Measurements from ENCODE around the gene ATXN7.
A peak's percentile ranks its signal among the peaks of the same experiment; 100 is the strongest.

The ATXN7 gene, protein sequence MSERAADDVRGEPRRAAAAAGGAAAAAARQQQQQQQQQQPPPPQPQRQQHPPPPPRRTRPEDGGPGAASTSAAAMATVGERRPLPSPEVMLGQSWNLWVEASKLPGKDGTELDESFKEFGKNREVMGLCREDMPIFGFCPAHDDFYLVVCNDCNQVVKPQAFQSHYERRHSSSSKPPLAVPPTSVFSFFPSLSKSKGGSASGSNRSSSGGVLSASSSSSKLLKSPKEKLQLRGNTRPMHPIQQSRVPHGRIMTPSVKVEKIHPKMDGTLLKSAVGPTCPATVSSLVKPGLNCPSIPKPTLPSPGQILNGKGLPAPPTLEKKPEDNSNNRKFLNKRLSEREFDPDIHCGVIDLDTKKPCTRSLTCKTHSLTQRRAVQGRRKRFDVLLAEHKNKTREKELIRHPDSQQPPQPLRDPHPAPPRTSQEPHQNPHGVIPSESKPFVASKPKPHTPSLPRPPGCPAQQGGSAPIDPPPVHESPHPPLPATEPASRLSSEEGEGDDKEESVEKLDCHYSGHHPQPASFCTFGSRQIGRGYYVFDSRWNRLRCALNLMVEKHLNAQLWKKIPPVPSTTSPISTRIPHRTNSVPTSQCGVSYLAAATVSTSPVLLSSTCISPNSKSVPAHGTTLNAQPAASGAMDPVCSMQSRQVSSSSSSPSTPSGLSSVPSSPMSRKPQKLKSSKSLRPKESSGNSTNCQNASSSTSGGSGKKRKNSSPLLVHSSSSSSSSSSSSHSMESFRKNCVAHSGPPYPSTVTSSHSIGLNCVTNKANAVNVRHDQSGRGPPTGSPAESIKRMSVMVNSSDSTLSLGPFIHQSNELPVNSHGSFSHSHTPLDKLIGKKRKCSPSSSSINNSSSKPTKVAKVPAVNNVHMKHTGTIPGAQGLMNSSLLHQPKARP

GRCh38 chr3:63863150-63864007 lies at the start of gene ATXN7, which contains the start of gene THOC7:
Gene ATXN7, plus strand, starts transcription at chr3:63863867. Its CDS starts 48,732 bp downstream, at chr3:63912599.
Gene THOC7, minus strand, starts transcription at chr3:63863805. Its CDS starts 15 bp downstream, at chr3:63863790.
- DNase-seq (ENCODE audit: low read depth in 2 of 2) = peak; percentile 18 to 51

- DNase-seq (ENCODE audit: low read depth in 2 of 2) = no peak
Observed at GRCh38 chr3:63814237-63814636, 49.4 kb upstream of the ATXN7 start.

DNA sequence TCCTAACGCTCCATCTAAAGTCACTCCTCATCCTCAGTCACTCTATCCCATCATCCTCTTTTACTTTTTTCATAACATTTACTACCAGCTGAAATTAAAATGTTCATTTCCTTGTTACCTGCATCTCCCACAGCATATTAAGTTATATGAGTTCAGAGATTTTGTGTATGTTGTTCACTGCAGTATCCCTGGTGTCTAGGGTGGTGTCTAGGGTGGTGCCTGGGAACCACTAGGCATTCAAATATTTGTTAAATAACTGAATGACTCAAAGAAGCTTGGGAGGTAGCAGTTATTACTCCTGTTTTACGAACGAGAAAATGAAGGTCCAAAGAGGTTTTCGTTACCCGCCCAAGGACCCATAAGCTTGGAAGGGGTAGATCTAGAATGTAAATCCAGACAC lies 46.4 kb upstream of the ATXN7 start:
- no peak for DNase-seq (ENCODE audit: low read depth in 2 of 2)

DNA sequence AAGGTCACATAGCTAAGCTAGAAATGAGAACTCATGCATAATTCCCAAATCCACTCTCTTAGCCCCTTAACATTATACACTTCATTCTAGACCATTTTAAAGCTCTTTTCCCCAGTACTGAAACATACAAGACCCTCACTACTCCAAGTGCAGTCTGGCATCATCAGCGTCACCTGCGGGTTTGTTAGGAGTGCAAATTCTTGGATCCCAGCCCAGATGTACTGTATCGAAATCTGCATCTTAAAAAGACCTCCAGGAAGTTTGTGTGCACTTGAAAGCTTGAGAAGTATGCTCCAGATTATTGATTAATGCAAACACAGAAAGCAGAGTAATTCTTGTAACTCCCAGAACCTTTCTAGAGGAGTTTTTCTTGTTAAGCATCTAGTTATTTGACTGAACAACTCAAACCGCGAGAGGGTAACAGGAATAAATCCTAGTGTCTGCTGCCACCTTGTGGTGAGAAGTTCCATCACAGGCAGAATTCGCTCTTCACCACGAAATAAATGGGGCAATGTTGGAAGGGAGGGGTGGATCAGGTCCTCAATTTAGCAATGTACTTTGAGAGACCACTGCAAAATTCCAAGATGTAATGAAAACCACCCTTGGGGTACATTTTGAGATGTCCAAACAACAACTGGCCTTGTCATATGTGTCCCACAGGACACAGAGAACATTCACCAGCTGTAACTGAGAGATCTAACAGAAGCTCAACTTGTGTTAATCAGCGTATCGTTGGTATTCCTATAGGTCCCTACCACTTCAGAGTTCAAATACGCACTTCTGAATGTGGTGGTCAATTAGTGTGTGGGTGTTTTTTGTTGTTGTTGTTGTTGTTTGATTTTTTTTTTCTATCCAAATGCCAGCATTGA lies 45.2 kb upstream of the ATXN7 start:
- peak in 1 of 2 donors; percentile 30 for DNase-seq (ENCODE audit: low read depth in 2 of 2)

GRCh38 chr3:63819151-63819398 lies 44.6 kb upstream of the ATXN7 start, which contains the start of gene C3orf49:
Gene C3orf49, plus strand, starts transcription at chr3:63819299. Its CDS starts 173 bp downstream, at chr3:63819472.
- DNase-seq (ENCODE audit: low read depth in 2 of 2) = no peak

- DNase-seq (ENCODE audit: low read depth in 2 of 2) = no peak
Observed at GRCh38 chr3:63824309-63824708, 39.4 kb upstream of the ATXN7 start.

GRCh38 chr3:63830526-63830925 lies 33.1 kb upstream of the ATXN7 start:
- DNase-seq (ENCODE audit: low read depth in 2 of 2) = no peak

DNA sequence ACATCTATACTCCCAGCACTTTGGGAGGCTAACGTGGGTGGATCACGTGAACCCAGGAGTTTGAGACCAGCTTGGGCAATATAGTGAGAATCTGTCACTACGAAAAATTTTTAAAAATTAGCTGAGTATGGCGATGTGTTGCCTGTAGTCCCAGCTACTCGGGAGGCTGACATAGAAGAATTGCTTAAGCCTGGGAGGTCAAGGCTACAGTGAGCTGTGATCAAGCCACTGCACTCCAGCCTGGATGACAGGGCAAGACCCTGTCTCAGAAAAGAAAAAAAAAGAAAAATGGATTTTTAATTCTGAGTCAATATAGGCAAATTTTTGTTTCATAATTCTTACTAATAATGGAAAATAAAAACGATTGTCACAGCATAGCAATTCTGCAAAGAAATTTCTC lies 31.3 kb upstream of the ATXN7 start:
- DNase-seq (ENCODE audit: low read depth in 2 of 2) = no peak

GRCh38 chr3:63841704-63842103 lies 22.0 kb upstream of the ATXN7 start:
- DNase-seq (ENCODE audit: low read depth in 2 of 2) = no peak

- no peak for DNase-seq (ENCODE audit: low read depth in 2 of 2)
Observed at GRCh38 chr3:63842127-63842526, 21.5 kb upstream of the ATXN7 start.

DNA sequence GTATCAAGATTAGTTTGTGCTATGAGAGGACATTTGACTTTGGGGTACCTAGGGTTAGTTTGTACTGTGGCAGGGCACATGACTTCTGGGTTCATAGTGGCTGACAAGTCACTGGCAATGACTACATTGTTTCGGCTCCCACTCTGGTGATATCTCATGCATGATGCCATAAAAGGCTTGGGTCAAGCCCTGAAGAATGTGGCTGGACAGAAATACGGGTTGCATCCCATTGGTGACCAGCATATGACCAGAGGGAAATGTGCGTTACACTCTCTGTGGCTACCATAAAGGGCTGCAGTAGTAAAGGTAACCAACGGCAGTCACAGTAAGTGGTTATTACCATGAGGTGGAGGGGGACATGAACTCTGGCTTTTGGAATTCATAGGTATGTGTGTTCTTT lies 18.5 kb upstream of the ATXN7 start:
- DNase-seq (ENCODE audit: low read depth in 2 of 2) = no peak

GRCh38 chr3:63847718-63848450 lies 15.8 kb upstream of the ATXN7 start:
- no peak for DNase-seq (ENCODE audit: low read depth in 2 of 2)

- no peak for DNase-seq (ENCODE audit: low read depth in 2 of 2)
Observed at GRCh38 chr3:63849175-63849574, 14.5 kb upstream of the ATXN7 start.

DNA sequence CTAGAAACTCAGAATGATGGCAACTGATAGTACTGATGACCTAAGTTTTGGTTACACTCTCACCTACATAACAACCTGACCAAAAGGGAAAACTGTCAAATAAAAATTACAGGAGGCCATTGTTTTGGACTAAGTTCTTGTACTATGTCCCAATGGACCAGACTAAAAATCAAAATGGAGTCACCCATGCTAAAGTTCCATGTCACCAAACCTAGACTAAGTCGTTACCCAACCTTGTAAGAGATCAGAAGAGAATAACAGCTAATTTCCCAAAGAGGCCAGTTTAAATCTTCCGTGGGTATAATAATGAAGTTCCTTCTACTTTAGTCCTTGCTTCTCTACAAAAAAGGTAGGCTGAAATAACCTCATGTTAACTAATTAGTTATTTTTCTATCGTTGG lies 12.4 kb upstream of the ATXN7 start:
- DNase-seq (ENCODE audit: low read depth in 2 of 2) = no peak

DNA sequence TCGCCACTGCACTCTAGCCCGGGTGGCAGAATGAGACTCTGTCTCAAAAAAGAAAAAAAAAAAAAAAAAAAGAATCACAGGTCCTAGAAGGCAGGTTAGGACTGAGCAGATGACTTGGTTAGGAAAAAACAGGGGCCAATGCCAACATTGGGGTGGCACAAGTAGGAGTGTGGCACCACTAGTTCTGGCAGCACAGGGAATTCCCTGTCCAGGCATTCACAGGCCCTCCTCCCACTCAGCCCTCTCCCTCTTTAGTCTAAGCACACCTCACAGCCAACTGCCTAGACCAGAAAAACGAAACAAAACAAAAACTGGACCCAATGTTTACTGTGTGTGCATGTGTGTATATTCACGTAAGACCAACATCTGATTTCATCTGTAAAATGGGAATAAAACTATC lies 10.6 kb upstream of the ATXN7 start:
- no peak for DNase-seq (ENCODE audit: low read depth in 2 of 2)

DNA sequence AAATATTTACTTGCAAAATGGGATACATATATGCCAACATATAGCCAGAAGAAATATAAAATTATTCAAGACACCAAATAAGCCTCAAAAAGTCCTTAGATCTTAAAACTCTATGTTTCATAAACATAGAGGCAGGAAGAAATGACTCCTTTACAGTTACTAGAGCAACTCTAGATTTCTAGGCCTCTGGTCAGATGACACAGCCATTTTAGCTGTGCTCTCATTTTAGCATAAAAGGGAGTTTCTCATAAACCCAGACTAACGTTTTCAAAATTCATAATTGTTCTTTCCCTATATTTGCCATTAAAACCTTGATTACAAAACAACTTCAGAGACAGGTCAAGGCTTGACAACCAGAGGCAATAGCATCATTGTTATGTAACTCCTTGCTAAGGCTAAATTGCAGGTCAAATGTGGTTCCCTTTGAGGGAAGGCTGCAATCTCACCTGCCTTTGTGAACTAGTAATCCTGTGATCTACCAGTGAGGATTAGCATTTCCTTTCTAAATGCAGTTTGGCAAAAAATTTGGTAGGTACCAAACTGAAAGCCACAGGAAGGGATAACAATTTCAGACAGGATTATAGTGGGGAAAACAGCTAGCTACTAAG lies 8.2 kb upstream of the ATXN7 start:
- no peak for DNase-seq (ENCODE audit: low read depth in 2 of 2)

DNA sequence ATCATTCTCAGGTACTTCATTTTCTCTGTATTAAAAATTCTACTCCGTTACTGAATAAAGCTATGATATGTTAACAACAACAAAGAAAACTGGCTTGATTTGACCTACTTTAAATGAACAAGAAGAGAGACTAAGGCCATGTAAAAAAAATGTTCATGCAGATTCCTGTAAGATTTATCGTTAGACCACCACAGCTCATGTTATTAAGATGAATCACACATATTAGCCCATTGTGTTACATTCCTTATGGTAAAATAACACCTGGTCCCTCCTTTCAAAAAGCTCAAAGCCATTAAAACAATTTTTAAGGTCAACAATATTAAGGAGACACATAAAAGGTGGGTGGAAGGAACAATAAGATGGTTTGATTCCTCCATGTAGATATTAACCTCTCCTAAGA lies 6.4 kb upstream of the ATXN7 start:
- DNase-seq (ENCODE audit: low read depth in 2 of 2) = no peak

- DNase-seq (ENCODE audit: low read depth in 2 of 2) = no peak
Observed at GRCh38 chr3:63860776-63861175, 2.9 kb upstream of the ATXN7 start.

GRCh38 chr3:63861306-63861705 lies 2.4 kb upstream of the ATXN7 start:
- no peak for DNase-seq (ENCODE audit: low read depth in 2 of 2)

- no peak for DNase-seq (ENCODE audit: low read depth in 2 of 2)
Observed at GRCh38 chr3:63862804-63863149, 890 bp upstream of the ATXN7 start.

All from stimulated activated CD8-positive, alpha-beta memory T cell treated with anti-CD3 and anti-CD28 coated beads, Interleukin-15, amount 100 ng/mL, for 4 hours (primary cell).